Thyroid gland (tissue), 4 donors: ENCODE measurements around the gene MRPS14. TPM values are rescaled to one million over a fixed set of nuclear protein-coding genes. Genes with fewer than 3 reads are reported as not detected.

Experiments used
- DNase-seq, 2 donors: peaks; one replicate each; pipeline ENCODE4 v3.0.0-alpha.2; 2019
- H3K27ac ChIP-seq, 3 donors: fragments of 200-600 bp; sonication (generic); 1 replicate in 2 of 3; 2 replicates in 1 of 3; pipeline ENCODE4 v1.5.1; 2016 to 2019; ENCODE audit warnings: mild to moderate bottlenecking in 1 of 3, moderate library complexity in 1 of 3
- H3K27me3 ChIP-seq: fragments of 200-600 bp; sonication (generic); one replicate; pipeline ENCODE4 v1.5.1; 2019
- H3K36me3 ChIP-seq, 2 donors: fragments of 200-600 bp; sonication (generic); one replicate each; pipeline ENCODE4 v1.5.1; 2016 to 2019
- H3K4me1 ChIP-seq, 2 donors: fragments of 200-600 bp; sonication (generic); one replicate each; pipeline ENCODE4 v1.5.1; 2017 to 2019
- H3K4me3 ChIP-seq, 3 donors: fragments of 200-600 bp; sonication (generic); replicated peaks in 1 of 3; 1 replicate in 2 of 3; 2 replicates in 1 of 3; pipeline ENCODE4 v1.5.1; 2016; ENCODE audit warnings: mild to moderate bottlenecking in 1 of 3
- H3K9me3 ChIP-seq: fragments of 200-600 bp; sonication (generic); one replicate; pipeline ENCODE4 v1.5.1; 2017
- POLR2A ChIP-seq, 2 donors: fragments of 450-650 bp; IDR thresholded peaks; one replicate each; pipeline ENCODE4 v1.6.1; 2017; ENCODE audit warnings: antibody characterized with exemption in 2 of 2, mild to moderate bottlenecking in 2 of 2, moderate library complexity in 1 of 2
- WGBS, 2 donors: methylation state at CpG; one replicate each; pipeline ENCODE4 v1.1.5; 2017; 5-methylcytosine and 5-hydroxymethylcytosine counted together
- intact Hi-C: fragments of 100-400 bp; cut with DNase I; formaldehyde crosslinking; loops from one replicate; pipeline ENCODE4 v1.15.1; 2023
- total RNA-seq, 4 donors: library from RNA; depleted of rRNA; stranded (reverse); fragments of >200 nt; gene quantifications; one replicate each; pipeline ENCODE4 v1.2.3, GENCODE V29; 2016
- TF ChIP-seq, protein P1 (sequence below), 6 experiments: fragments of 200-600 bp in 3 of 6; fragments of 450-650 bp in 3 of 6; sonication (generic) in 3 of 6; IDR thresholded peaks; one replicate each; pipeline ENCODE4 v1.5.1; 2016 to 2019; ENCODE audit warnings: antibody characterized with exemption in 6 of 6, mild to moderate bottlenecking in 2 of 6, inconsistent platforms in 1 of 6, moderate library complexity in 1 of 6

MRPS14 gene
- total RNA-seq, 4 donors from 2014 or later = 30.6 to 43.8 (median 38.4) TPM

GRCh38 chr1:174971466-174971865 lies 51.8 kb downstream of the MRPS14 start:
- H3K4me3 ChIP-seq = no peak overlapping the region
- H3K36me3 ChIP-seq = no peaks in the 10 kb centered on the region
- H3K27me3 ChIP-seq = no peaks in the 10 kb centered on the region
- intact Hi-C loops = no loop called here
- peak in 1 of 2 donors; percentile 10 for DNase-seq
- TF ChIP-seq, protein P1, sequence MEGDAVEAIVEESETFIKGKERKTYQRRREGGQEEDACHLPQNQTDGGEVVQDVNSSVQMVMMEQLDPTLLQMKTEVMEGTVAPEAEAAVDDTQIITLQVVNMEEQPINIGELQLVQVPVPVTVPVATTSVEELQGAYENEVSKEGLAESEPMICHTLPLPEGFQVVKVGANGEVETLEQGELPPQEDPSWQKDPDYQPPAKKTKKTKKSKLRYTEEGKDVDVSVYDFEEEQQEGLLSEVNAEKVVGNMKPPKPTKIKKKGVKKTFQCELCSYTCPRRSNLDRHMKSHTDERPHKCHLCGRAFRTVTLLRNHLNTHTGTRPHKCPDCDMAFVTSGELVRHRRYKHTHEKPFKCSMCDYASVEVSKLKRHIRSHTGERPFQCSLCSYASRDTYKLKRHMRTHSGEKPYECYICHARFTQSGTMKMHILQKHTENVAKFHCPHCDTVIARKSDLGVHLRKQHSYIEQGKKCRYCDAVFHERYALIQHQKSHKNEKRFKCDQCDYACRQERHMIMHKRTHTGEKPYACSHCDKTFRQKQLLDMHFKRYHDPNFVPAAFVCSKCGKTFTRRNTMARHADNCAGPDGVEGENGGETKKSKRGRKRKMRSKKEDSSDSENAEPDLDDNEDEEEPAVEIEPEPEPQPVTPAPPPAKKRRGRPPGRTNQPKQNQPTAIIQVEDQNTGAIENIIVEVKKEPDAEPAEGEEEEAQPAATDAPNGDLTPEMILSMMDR (IDR thresholded peaks at IDR 0.05) = no peak
- no peak for TF ChIP-seq POLR2A (IDR thresholded peaks at IDR 0.05)
- no peaks in the 10 kb centered on the region for H3K9me3 ChIP-seq
- H3K27ac ChIP-seq = no peak overlapping the region
- H3K4me1 ChIP-seq = peaks cover 5 to 8% of the 10 kb centered on the region in 2 donors

DNA sequence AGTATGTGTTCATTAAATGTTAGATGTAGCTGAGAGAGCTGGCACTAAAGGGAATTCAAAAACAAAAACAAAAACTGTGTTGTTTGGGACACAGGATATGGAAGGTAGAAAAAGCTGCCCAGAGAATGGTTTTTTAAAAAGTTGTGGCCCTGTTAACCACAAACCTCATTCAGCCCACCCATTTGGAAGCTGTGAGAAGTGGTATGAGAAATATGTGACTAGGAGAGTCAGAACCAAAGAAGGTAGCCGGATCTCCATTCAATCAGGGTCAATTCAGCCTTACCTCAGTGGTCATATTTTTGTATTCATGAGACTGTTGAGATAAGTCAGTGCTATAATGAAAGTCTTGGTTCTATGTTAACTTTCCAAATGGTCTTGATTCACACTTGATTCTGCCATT lies 53.2 kb downstream of the MRPS14 start:
- Histone ChIP-seq H3K4me3 (no peak overlapping the region), H3K27me3 (no peaks in the 10 kb centered on the region), H3K9me3 (no peaks in the 10 kb centered on the region), H3K4me1 (peaks cover 9 to 22% of the 10 kb centered on the region in 2 donors), H3K36me3 (no peaks in the 10 kb centered on the region), H3K27ac (no peak overlapping the region)
- intact Hi-C loops = no loop called here
- WGBS, 2 donors = 97% methylated on average over 1 of the region's 1 CpG
- TF ChIP-seq, protein P1 (IDR thresholded peaks at IDR 0.05) = no peak
- no peak for TF ChIP-seq POLR2A (IDR thresholded peaks at IDR 0.05)
- DNase-seq = no peak

DNA sequence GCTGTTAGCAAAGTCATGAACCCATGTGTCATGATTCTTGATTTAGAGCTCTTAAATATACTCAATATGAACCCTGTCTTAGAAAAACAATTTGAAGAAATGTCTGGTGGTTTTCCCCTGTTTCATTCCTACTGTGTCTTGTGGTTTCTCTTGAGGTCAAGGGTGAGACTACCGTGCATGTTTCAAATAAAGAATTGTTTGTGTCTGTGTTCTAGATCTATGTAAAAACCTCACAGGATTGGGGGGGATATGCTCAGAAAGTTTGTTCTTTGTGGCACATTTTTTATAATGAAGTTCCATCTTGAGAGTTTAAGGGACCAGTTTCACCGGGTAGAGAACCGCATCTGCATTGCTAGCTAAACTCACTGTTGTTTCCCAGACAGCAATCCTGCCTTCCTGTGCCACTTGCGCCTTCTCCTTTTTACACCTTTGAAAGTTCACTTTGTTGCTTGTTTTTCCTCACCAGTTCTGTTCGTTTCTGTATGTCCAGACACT lies 54.4 kb downstream of the MRPS14 start:
- WGBS, 2 donors = 87 to 94% methylated on average over 5 of the region's 5 CpGs
- Histone ChIP-seq H3K4me1 (peaks cover 9 to 25% of the 10 kb centered on the region in 2 donors), H3K27me3 (no peaks in the 10 kb centered on the region), H3K27ac (no peak overlapping the region), H3K9me3 (no peaks in the 10 kb centered on the region), H3K4me3 (no peak overlapping the region), H3K36me3 (no peaks in the 10 kb centered on the region)
- DNase-seq = no peak
- no peak for TF ChIP-seq POLR2A (IDR thresholded peaks at IDR 0.05)
- TF ChIP-seq, protein P1 (IDR thresholded peaks at IDR 0.05) = no peak
- intact Hi-C loops = no loop called here

GRCh38 chr1:174967845-174968705 lies 55.1 kb downstream of the MRPS14 start:
- Histone ChIP-seq H3K4me1 (peaks cover 9 to 25% of the 10 kb centered on the region in 2 donors), H3K27ac (no peak overlapping the region), H3K36me3 (no peaks in the 10 kb centered on the region), H3K4me3 (no peak overlapping the region), H3K27me3 (no peaks in the 10 kb centered on the region), H3K9me3 (no peaks in the 10 kb centered on the region)
- no peak for DNase-seq
- 78 to 83% methylated on average over 4 of the region's 4 CpGs for WGBS, 2 donors
- intact Hi-C loops = no loop called here
- TF ChIP-seq POLR2A (IDR thresholded peaks at IDR 0.05) = no peak
- TF ChIP-seq, protein P1 (IDR thresholded peaks at IDR 0.05) = no peak

GRCh38 chr1:174966008-174966572 lies 57.1 kb downstream of the MRPS14 start:
- no peaks in the 10 kb centered on the region for H3K27me3 ChIP-seq
- no peak for DNase-seq
- TF ChIP-seq POLR2A (IDR thresholded peaks at IDR 0.05) = no peak
- TF ChIP-seq, protein P1 (IDR thresholded peaks at IDR 0.05) = no peak
- peak overlapping the region in 2 of 3 donors; percentile 31 to 33 for H3K27ac ChIP-seq
- H3K4me3 ChIP-seq = no peak overlapping the region
- H3K36me3 ChIP-seq = no peaks in the 10 kb centered on the region
- H3K9me3 ChIP-seq = no peaks in the 10 kb centered on the region
- H3K4me1 ChIP-seq = peaks cover 6 to 19% of the 10 kb centered on the region in 2 donors
- 25 to 29% methylated on average over 1 of the region's 1 CpG for WGBS, 2 donors
- intact Hi-C loops = no loop called here
